ENCODE measurements around the gene TMEM209. TPM values are rescaled to one million over a fixed set of nuclear protein-coding genes. Genes with fewer than 3 reads are reported as not detected.

Gene TMEM209
- total and polyA plus RNA-seq, 9 donors, result 7.6 to 26.1 (median 14.9) TPM

DNA sequence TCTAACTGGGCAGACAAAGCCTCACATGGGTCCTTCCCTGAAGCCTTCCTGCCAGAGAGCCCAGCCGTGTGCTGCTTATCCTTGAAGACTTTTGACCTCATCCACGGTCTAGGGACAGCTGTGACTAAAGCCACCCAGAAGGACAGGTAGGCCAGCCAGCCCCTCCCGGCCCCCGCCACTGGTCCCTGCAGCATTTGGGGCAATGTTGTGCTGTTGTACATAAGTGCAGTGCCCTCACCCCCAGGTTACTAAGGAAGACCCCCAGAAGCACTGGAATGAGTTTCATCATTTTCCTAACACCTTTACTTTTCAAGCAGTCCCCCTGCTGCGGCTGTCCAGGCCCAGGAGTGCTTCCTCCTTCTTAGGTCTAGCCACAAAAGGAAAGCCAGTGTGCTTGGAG, 43.0 kb downstream of the TMEM209 start:
- WGBS, 3 donors, result 83 to 97% (median 91%) methylated on average over 5 of the region's 5 CpGs
- intact Hi-C loops (cut with DNase I), result no loop called here
- H3K36me3 ChIP-seq, result no peaks in the 10 kb centered on the region
- no peak overlapping the region for H3K4me3 ChIP-seq
- no peaks in the 10 kb centered on the region for H3K4me1 ChIP-seq (ENCODE audit: insufficient read depth)
- H3K27me3 ChIP-seq, result no peaks in the 10 kb centered on the region
- DNase-seq, result no peak
- no peak overlapping the region for H3K27ac ChIP-seq
- TF ChIP-seq EP300 (IDR thresholded peaks at IDR 0.05), result no peak
- no peak for TF ChIP-seq POLR2A (IDR thresholded peaks at IDR 0.05)
- TF ChIP-seq, protein P1, sequence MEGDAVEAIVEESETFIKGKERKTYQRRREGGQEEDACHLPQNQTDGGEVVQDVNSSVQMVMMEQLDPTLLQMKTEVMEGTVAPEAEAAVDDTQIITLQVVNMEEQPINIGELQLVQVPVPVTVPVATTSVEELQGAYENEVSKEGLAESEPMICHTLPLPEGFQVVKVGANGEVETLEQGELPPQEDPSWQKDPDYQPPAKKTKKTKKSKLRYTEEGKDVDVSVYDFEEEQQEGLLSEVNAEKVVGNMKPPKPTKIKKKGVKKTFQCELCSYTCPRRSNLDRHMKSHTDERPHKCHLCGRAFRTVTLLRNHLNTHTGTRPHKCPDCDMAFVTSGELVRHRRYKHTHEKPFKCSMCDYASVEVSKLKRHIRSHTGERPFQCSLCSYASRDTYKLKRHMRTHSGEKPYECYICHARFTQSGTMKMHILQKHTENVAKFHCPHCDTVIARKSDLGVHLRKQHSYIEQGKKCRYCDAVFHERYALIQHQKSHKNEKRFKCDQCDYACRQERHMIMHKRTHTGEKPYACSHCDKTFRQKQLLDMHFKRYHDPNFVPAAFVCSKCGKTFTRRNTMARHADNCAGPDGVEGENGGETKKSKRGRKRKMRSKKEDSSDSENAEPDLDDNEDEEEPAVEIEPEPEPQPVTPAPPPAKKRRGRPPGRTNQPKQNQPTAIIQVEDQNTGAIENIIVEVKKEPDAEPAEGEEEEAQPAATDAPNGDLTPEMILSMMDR (IDR thresholded peaks at IDR 0.05), result no peak
- H3K9me3 ChIP-seq, result no peaks in the 10 kb centered on the region

DNA sequence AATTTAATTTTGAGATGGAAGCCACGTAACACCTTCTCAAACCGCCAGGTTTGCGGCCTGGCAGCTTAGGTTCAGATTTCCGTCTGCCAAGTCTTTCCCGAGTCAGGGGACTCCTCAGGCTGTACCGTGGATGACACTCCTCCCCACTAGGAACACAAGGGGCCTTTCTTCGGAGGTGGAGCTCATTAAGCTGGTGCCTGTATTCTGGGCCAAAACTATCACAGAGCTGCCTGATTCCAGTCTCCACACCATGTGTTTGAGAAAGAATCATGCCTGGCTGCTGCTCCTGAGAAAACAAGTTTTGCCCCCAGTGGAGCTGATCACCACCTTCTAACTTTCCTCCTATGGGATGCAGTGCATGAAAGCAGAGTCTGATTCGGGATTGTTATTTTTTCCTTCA, 44.8 kb downstream of the TMEM209 start:
- intact Hi-C loops (cut with DNase I), result no loop called here
- H3K4me3 ChIP-seq, result no peak overlapping the region
- no peaks in the 10 kb centered on the region for H3K9me3 ChIP-seq
- 93 to 96% (median 96%) methylated on average over 8 of the region's 8 CpGs for WGBS, 3 donors
- no peak for DNase-seq
- TF ChIP-seq EP300 (IDR thresholded peaks at IDR 0.05), result no peak
- no peak for TF ChIP-seq POLR2A (IDR thresholded peaks at IDR 0.05)
- TF ChIP-seq, protein P1 (IDR thresholded peaks at IDR 0.05), result no peak
- no peaks in the 10 kb centered on the region for H3K4me1 ChIP-seq (ENCODE audit: insufficient read depth)
- no peaks in the 10 kb centered on the region for H3K36me3 ChIP-seq
- H3K27me3 ChIP-seq, result no peaks in the 10 kb centered on the region
- H3K27ac ChIP-seq, result no peak overlapping the region

DNA sequence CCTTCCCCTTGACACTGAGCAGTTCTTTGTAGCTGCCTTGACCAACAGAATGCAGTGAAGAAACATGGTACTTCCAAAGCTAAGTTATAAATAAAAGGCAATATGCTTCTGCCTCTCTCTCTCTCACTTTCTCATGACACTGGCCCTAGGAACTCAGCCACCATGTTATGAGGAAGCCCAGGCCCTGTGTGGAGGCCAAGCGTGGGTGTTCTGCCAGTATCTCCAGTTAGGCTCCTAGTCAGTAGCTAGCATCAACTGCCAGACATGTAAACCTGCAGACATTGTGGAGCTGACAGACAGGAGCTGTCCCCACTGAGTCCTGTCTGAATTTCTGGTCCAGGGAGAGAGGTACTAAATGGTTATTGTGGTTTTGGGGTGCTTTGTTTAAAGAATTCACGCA, 45.2 kb downstream of the TMEM209 start:
- WGBS, 3 donors, result 97% methylated on average over 2 of the region's 2 CpGs

DNA sequence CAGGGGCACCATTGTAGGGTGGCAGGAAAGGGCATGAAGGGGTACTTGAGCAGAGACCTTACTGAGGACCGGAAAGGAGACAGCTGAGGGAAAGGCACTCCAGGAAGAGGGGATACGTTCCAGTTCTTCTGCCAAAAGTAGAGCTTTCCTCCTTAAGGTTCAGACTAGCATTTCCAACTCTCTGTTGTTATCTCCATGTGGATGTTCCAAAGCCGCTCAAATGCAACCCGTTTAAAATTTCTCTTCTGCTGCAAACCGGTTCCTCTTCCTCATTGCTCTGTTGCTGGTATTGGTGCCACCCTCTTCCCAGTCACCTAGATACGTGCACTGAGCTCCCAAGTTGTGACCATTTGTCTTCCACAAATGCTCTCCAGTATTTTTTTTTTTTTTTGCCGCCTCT, 47.5 kb downstream of the TMEM209 start:
- Histone ChIP-seq H3K4me1 (ENCODE audit: insufficient read depth) (peaks cover 2% of the 10 kb centered on the region), H3K27me3 (no peaks in the 10 kb centered on the region), H3K27ac (no peak overlapping the region), H3K9me3 (no peaks in the 10 kb centered on the region), H3K36me3 (no peaks in the 10 kb centered on the region), H3K4me3 (no peak overlapping the region)
- intact Hi-C loops (cut with DNase I), result no loop called here
- TF ChIP-seq EP300 (IDR thresholded peaks at IDR 0.05) (no peak), POLR2A (IDR thresholded peaks at IDR 0.05) (no peak)
- TF ChIP-seq, protein P1 (IDR thresholded peaks at IDR 0.05), result no peak
- DNase-seq, result no peak
- WGBS, 3 donors, result 90 to 92% (median 91%) methylated on average over 7 of the region's 7 CpGs

More for the DNA sequence above, 45.2 kb downstream of the TMEM209 start:
- no peak overlapping the region for H3K4me3 ChIP-seq
- intact Hi-C loops (cut with DNase I), result no loop called here
- H3K27ac ChIP-seq, result no peak overlapping the region
- DNase-seq, result no peak
- no peak for TF ChIP-seq POLR2A (IDR thresholded peaks at IDR 0.05)
- no peak for TF ChIP-seq EP300 (IDR thresholded peaks at IDR 0.05)
- TF ChIP-seq, protein P1 (IDR thresholded peaks at IDR 0.05), result no peak
- H3K27me3 ChIP-seq, result no peaks in the 10 kb centered on the region
- no peaks in the 10 kb centered on the region for H3K9me3 ChIP-seq
- no peaks in the 10 kb centered on the region for H3K4me1 ChIP-seq (ENCODE audit: insufficient read depth)
- no peaks in the 10 kb centered on the region for H3K36me3 ChIP-seq
